ENCODE measurements around the gene AADAC. TPM values are rescaled to one million over a fixed set of nuclear protein-coding genes. Genes with fewer than 3 reads are reported as not detected.
"Not testable (repeated sequence)": the region's sequence is repeated elsewhere in the genome, so short reads cannot be mapped to it uniquely, and the experiment has no call there.

Gene AADAC
- total and polyA plus RNA-seq, 4 experiments from 2014 or later = not detected

- POLR2A ChIA-PET (ENCODE audit: partially characterized antibody) = no interaction called here
- intact Hi-C loops (cut with micrococcal nuclease) = no loop called here
- H3K4me3 ChIP-seq (ENCODE audit: low read length in 2 of 2) = no peak overlapping the region
- no peak overlapping the region for H3K27ac ChIP-seq (ENCODE audit: low read depth, low read length)
- Mint-ChIP-seq H3K9me3 (no peaks in the 10 kb centered on the region), H3K27ac (no peak overlapping the region), H3K4me3 (no peak overlapping the region), H3K27me3 (peaks cover 0 to 5% of the 10 kb centered on the region in 2 donors), H3K4me1 (no peaks in the 10 kb centered on the region), H3K36me3 (no peaks in the 10 kb centered on the region)
- H3K36me3 ChIP-seq (ENCODE audit: insufficient read depth, low read length) = no peaks in the 10 kb centered on the region
- no peaks in the 10 kb centered on the region for H3K9me3 ChIP-seq (ENCODE audit: control insufficient read depth in 1 of 2, low read length in 2 of 2)
- CTCF ChIA-PET (ENCODE audit: partially characterized antibody) = no interaction called here
- DNase-seq = no peak
- no peaks in the 10 kb centered on the region for H3K27me3 ChIP-seq (ENCODE audit: insufficient read depth, low read length)
- H3K4me1 ChIP-seq (ENCODE audit: insufficient read depth, low read length) = no peaks in the 10 kb centered on the region
Observed at GRCh38 chr3:151788401-151788800, 25.5 kb upstream of the AADAC start.

- Histone ChIP-seq H3K36me3 (ENCODE audit: insufficient read depth, low read length) (no peaks in the 10 kb centered on the region), H3K4me3 (ENCODE audit: low read length in 2 of 2) (no peak overlapping the region), H3K4me1 (ENCODE audit: insufficient read depth, low read length) (no peaks in the 10 kb centered on the region), H3K27ac (ENCODE audit: low read depth, low read length) (no peak overlapping the region), H3K27me3 (ENCODE audit: insufficient read depth, low read length) (no peaks in the 10 kb centered on the region), H3K9me3 (ENCODE audit: control insufficient read depth in 1 of 2, low read length in 2 of 2) (no peaks in the 10 kb centered on the region)
- CTCF ChIA-PET (ENCODE audit: partially characterized antibody) = no interaction called here
- Mint-ChIP-seq H3K4me3 (no peak overlapping the region), H3K27me3 (peaks cover 0 to 5% of the 10 kb centered on the region in 2 donors), H3K9me3 (no peaks in the 10 kb centered on the region), H3K4me1 (no peaks in the 10 kb centered on the region), H3K27ac (no peak overlapping the region), H3K36me3 (no peaks in the 10 kb centered on the region)
- no peak for DNase-seq
- POLR2A ChIA-PET (ENCODE audit: partially characterized antibody) = no interaction called here
- intact Hi-C loops (cut with micrococcal nuclease) = no loop called here
Observed at GRCh38 chr3:151789853-151790463, 24.0 kb upstream of the AADAC start.

- H3K27ac ChIP-seq (ENCODE audit: low read depth, low read length); H3K9me3 ChIP-seq (ENCODE audit: control insufficient read depth in 1 of 2, low read length in 2 of 2); H3K27ac Mint-ChIP-seq; H3K4me1 Mint-ChIP-seq; H3K36me3 ChIP-seq (ENCODE audit: insufficient read depth, low read length); H3K4me3 ChIP-seq (ENCODE audit: low read length in 2 of 2); H3K27me3 ChIP-seq (ENCODE audit: insufficient read depth, low read length); CTCF ChIA-PET (ENCODE audit: partially characterized antibody); DNase-seq; H3K27me3 Mint-ChIP-seq; H3K36me3 Mint-ChIP-seq; POLR2A ChIA-PET (ENCODE audit: partially characterized antibody); H3K9me3 Mint-ChIP-seq; intact Hi-C loops (cut with micrococcal nuclease); H3K4me1 ChIP-seq (ENCODE audit: insufficient read depth, low read length); H3K4me3 Mint-ChIP-seq: not testable (repeated sequence)
Observed at GRCh38 chr3:151790763-151791162, 23.2 kb upstream of the AADAC start.

- Histone ChIP-seq H3K36me3 (ENCODE audit: insufficient read depth, low read length) (no peaks in the 10 kb centered on the region), H3K4me1 (ENCODE audit: insufficient read depth, low read length) (no peaks in the 10 kb centered on the region), H3K27me3 (ENCODE audit: insufficient read depth, low read length) (no peaks in the 10 kb centered on the region), H3K9me3 (ENCODE audit: control insufficient read depth in 1 of 2, low read length in 2 of 2) (no peaks in the 10 kb centered on the region), H3K27ac (ENCODE audit: low read depth, low read length) (no peak overlapping the region), H3K4me3 (ENCODE audit: low read length in 2 of 2) (no peak overlapping the region)
- Mint-ChIP-seq H3K27ac (no peak overlapping the region), H3K9me3 (peaks cover 0 to 3% (median 0%) of the 10 kb centered on the region in 8 donors), H3K36me3 (no peaks in the 10 kb centered on the region), H3K4me1 (no peaks in the 10 kb centered on the region), H3K27me3 (peaks cover 0 to 5% of the 10 kb centered on the region in 2 donors), H3K4me3 (no peak overlapping the region)
- POLR2A ChIA-PET (ENCODE audit: partially characterized antibody) = no interaction called here
- DNase-seq = no peak
- CTCF ChIA-PET (ENCODE audit: partially characterized antibody) = no interaction called here
- intact Hi-C loops (cut with micrococcal nuclease) = no loop called here
Observed at GRCh38 chr3:151792411-151792810, 21.5 kb upstream of the AADAC start.

GRCh38 chr3:151793636-151794035 lies 20.3 kb upstream of the AADAC start:
- H3K4me1 Mint-ChIP-seq = no peaks in the 10 kb centered on the region
- Histone ChIP-seq H3K4me3 (ENCODE audit: low read length in 2 of 2) (no peak overlapping the region), H3K4me1 (ENCODE audit: insufficient read depth, low read length) (no peaks in the 10 kb centered on the region), H3K9me3 (ENCODE audit: control insufficient read depth in 1 of 2, low read length in 2 of 2) (no peaks in the 10 kb centered on the region), H3K36me3 (ENCODE audit: insufficient read depth, low read length) (no peaks in the 10 kb centered on the region), H3K27me3 (ENCODE audit: insufficient read depth, low read length) (no peaks in the 10 kb centered on the region), H3K27ac (ENCODE audit: low read depth, low read length) (no peak overlapping the region)
- POLR2A ChIA-PET (ENCODE audit: partially characterized antibody) = no interaction called here
- no peak overlapping the region for H3K27ac Mint-ChIP-seq
- intact Hi-C loops (cut with micrococcal nuclease) = no loop called here
- CTCF ChIA-PET (ENCODE audit: partially characterized antibody) = no interaction called here
- H3K27me3 Mint-ChIP-seq = peaks cover 0 to 5% of the 10 kb centered on the region in 2 donors
- H3K9me3 Mint-ChIP-seq = peaks cover 0 to 3% (median 0%) of the 10 kb centered on the region in 8 donors
- DNase-seq = no peak
- no peaks in the 10 kb centered on the region for H3K36me3 Mint-ChIP-seq
- H3K4me3 Mint-ChIP-seq = no peak overlapping the region

GRCh38 chr3:151794080-151794479 lies 19.8 kb upstream of the AADAC start:
- no peak overlapping the region for H3K4me3 Mint-ChIP-seq
- peaks cover 0 to 3% (median 0%) of the 10 kb centered on the region in 8 donors for H3K9me3 Mint-ChIP-seq
- ChIA-PET CTCF (ENCODE audit: partially characterized antibody) (no interaction called here), POLR2A (ENCODE audit: partially characterized antibody) (no interaction called here)
- no peaks in the 10 kb centered on the region for H3K9me3 ChIP-seq (ENCODE audit: control insufficient read depth in 1 of 2, low read length in 2 of 2)
- H3K36me3 ChIP-seq (ENCODE audit: insufficient read depth, low read length) = no peaks in the 10 kb centered on the region
- H3K4me3 ChIP-seq (ENCODE audit: low read length in 2 of 2) = no peak overlapping the region
- H3K27me3 ChIP-seq (ENCODE audit: insufficient read depth, low read length) = no peaks in the 10 kb centered on the region
- no peaks in the 10 kb centered on the region for H3K4me1 Mint-ChIP-seq
- no peak overlapping the region for H3K27ac Mint-ChIP-seq
- peaks cover 0 to 5% of the 10 kb centered on the region in 2 donors for H3K27me3 Mint-ChIP-seq
- intact Hi-C loops (cut with micrococcal nuclease) = no loop called here
- no peaks in the 10 kb centered on the region for H3K4me1 ChIP-seq (ENCODE audit: insufficient read depth, low read length)
- H3K27ac ChIP-seq (ENCODE audit: low read depth, low read length) = no peak overlapping the region
- DNase-seq = no peak
- no peaks in the 10 kb centered on the region for H3K36me3 Mint-ChIP-seq

- H3K27me3 Mint-ChIP-seq = peaks cover 0 to 2% of the 10 kb centered on the region in 2 donors
- no peak overlapping the region for H3K27ac Mint-ChIP-seq
- POLR2A ChIA-PET (ENCODE audit: partially characterized antibody) = no interaction called here
Observed at GRCh38 chr3:151795276-151795675, 18.6 kb upstream of the AADAC start.

More at GRCh38 chr3:151795276-151795675, 18.6 kb upstream of the AADAC start:
- no peaks in the 10 kb centered on the region for H3K27me3 ChIP-seq (ENCODE audit: insufficient read depth, low read length)
- H3K4me1 ChIP-seq (ENCODE audit: insufficient read depth, low read length) = no peaks in the 10 kb centered on the region
- H3K36me3 ChIP-seq (ENCODE audit: insufficient read depth, low read length) = no peaks in the 10 kb centered on the region
- Mint-ChIP-seq H3K4me3 (no peak overlapping the region), H3K36me3 (no peaks in the 10 kb centered on the region), H3K9me3 (peaks cover 0 to 3% (median 0%) of the 10 kb centered on the region in 8 donors), H3K4me1 (no peaks in the 10 kb centered on the region)
- intact Hi-C loops (cut with micrococcal nuclease) = no loop called here
- H3K4me3 ChIP-seq (ENCODE audit: low read length in 2 of 2) = no peak overlapping the region
- CTCF ChIA-PET (ENCODE audit: partially characterized antibody) = no interaction called here
- no peak for DNase-seq
- H3K27ac ChIP-seq (ENCODE audit: low read depth, low read length) = no peak overlapping the region
- no peaks in the 10 kb centered on the region for H3K9me3 ChIP-seq (ENCODE audit: control insufficient read depth in 1 of 2, low read length in 2 of 2)
